HG03045 (cell line): Measurements from ENCODE around the gene AMER3.

ENCODE experiments used
- ATAC-seq: cut with Tn5 transposase; IDR thresholded peaks from one replicate; pipeline ENCODE4 v1.9.1; 2021; ENCODE audit warnings: mild to moderate bottlenecking, moderate library complexity; ENCODE audit not compliant: unreplicated experiment

AMER3 gene

GRCh38 chr2:130754811-130755210 is 529 bp upstream of the AMER3 start:
- ATAC-seq, result no peak

- ATAC-seq, result no peak
Observed at GRCh38 chr2:130756053-130756873, 923 bp downstream of the AMER3 start.

DNA sequence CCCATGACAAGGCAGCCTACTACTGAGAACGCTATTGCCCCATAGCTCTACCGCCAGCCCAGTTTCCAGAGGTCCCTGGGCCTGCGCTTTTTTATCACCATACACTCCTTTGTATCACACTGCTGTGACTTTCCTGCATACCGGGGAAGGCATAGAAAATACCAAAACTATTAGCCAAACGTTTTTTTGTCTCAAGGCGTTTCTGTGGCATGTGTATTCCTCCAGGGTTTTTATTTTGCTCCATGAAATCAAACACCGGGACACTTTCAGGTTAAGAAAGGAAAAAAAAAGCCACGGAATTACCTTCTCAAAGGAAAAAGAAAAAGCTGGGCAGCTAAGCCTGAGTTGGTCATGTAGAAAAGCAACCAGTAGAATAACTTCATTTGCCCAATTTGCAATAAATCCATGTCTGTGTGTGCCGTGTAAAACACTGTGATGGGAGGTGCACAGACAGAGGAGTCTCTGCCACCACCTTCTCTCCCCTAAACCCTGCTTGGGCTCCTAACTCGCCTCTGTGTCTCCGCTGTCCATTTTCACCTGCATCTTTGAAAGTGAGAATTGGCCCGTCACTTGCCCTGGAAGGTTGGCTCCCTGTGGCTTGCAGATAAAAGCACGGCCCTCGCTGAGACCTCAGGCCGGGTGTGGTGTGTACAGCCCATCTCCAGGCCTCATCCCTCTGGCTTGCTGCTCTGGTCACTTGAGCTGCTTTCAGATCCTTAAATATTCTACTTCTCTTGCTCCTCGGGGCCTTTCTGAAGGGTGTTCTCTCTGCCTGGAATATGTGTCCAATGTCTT is 1.7 kb downstream of the AMER3 start:
- ATAC-seq, result no peak

DNA sequence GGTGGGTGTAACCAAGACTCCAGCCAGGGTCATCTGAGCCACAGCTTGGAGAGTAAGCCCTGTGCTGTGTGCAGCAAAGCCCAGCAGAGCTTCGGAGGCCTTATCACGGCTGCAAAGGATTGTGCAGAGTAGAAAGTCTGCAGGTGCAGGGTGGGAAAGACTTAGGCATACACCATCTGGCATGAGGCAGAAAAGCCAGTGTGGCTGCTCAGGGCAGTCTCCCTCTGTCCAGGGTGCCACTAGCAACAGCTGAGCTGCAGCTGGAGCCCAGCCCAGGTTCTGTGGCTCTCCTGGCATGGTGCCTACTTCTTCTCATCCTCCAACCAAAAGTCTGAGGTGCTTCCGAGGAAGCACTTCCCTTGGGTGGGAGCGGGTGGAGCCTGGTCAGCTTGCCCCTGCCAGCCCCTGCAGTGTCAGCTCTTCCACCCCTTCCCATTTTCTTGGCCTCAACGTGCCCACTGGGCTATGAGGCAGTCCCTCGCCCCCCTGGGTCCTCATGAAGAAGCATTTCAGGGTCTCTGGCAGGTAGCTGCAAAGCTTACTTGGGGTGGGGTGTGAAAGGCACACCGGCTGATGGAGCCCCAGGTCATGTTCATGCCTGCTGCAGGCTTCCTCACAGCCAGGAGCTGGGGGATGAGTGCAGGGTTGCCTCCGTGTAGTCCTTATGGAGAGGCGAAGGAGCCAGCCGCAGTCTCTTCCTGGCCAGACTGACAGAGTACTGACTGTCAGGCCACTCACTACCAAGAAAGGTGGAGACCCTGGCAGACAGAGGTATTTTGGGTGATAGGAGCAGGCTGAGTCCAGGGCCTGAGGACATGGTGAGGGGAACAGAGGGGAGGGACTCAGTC is 4.8 kb downstream of the AMER3 start:
- no peak for ATAC-seq

- ATAC-seq, result no peak
Observed at GRCh38 chr2:130760754-130761751, 5.7 kb downstream of the AMER3 start.

DNA sequence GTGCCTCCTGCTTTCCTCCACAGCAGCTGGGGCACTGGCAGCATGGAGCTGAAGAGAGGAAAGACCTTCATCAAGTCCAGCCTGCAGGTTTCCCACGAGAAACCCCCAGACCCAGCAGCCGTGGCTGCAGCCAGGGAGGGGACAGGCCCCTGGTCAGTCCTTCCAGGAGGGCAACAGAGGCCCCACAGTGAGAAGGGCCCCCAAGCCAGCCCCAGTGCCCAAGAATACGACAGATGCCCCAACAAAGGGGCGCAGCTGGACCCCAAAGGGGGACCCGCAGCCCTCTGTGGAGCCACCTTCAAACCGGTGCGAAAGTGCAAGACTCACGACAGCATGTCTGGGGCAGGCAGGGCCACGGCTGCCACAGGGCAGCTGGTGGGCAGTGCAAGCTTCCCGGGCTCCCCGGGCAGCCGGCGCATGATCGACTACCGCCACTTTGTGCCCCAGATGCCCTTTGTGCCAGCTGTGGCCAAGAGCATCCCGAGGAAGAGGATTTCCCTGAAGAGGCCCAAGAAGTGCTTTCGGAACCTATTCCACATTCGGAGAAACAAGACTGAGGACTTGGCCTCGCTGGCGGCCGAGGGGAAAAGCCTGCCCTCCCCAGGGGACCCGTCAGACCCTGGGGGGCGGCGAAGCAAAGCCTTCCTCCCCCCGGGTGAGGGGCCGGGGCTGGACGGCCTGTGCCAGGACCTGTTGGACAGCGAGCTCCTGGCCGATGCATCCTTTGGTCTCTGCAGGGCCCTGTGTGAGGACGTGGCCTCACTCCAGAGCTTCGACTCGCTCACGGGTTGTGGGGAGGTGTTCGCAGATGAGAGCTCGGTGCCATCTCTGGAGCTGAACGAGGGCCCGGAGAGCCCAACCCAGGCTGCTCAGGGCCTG is 6.9 kb downstream of the AMER3 start:
- ATAC-seq, result no peak

GRCh38 chr2:130762910-130763385 is 7.6 kb downstream of the AMER3 start:
- no peak for ATAC-seq

- ATAC-seq, result no peak
Observed at GRCh38 chr2:130763405-130763804, 8.1 kb downstream of the AMER3 start.

DNA sequence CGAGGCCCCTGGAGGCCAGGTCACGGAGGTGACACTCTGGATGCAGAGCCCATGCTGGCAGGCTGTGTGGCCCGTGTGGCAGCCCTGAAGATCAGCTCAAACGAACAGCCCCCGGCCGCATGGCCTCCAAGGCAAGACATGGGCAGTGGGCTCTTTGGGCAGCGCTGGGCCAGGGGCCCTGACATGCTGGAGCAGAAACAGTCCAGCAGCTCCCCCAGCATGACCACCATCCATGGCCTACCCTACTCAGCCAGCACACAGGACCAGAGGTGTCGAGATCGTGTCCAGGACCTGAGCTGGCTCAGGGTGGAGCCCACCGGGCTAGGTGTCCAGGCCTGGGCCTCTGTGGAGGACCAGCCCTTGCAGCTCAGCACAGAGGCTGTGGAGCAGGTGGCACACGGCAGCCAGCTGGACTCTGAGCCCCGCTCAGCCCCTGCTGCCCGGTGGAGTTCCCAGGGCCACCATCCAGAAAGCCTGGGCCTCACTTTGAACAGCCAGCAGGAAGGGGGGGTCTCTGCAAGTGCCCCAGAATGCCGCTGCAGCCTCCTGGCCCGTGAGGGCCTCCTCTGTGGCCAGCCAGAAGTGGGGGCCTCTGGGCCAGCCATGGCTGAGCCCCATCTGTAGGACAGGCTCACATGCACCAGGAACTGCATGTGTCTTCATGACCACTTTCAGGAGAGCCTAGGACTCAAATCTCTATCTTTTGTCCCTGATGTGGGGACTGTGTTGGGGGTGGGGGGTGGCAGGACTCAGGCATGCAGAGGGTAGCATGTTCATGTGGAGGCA is 8.9 kb downstream of the AMER3 start:
- ATAC-seq, result no peak

DNA sequence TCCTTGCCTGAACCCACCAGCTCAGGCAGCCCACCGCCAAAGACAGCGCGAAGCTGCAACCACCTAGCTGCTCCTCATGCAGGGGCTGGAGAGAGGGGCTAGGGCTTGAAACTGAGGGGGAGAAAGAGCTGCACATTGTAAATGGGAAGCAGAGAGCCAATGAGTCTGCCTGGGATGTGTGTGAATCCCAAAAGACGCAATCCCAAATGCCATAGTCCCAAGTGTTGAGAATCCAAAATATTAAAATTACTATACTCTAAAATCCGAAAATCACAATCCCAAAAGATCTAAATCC is 9.4 kb downstream of the AMER3 start:
- ATAC-seq, result no peak

DNA sequence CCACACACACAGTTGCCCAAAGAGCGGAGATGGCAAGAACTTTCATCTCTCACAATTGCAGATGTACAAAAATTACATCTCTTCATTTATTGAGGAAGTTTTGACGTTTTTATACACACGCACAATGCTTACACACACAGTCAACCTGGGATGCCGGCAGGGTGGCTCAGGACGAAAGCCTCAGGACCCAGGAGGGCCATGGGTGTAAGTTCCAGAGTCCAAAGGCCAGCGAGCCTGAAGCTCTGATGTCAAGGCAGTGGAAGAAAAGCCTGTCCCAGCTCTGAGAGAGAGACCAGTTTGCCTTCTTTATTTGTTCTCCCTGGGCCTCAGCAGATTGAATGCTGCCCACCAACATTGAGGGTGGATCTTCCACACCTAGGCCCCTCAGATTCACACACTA is 10.1 kb downstream of the AMER3 start:
- no peak for ATAC-seq

DNA sequence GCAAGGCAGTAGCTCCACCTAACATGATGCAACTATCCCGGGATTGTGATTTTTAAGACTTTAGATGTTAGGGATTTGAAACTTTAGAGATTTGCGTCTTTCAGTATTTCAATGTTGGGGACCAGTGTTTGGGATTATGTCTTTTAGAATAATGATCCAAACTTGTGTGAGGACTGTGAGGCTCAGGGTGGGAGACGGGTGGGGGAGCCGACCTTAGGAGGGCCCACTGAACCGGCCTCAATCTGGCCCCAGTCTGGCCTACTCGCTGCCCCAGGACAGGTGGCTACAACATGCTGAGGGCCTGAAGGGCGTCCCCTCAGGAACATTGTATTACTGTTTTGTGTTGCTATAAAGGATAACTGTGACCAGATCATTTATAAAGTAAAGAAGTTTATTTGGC is 10.7 kb downstream of the AMER3 start:
- no peak for ATAC-seq

GRCh38 chr2:130766711-130767407 is 11.5 kb downstream of the AMER3 start:
- ATAC-seq, result no peak

GRCh38 chr2:130767408-130767775 is 12.1 kb downstream of the AMER3 start:
- ATAC-seq, result no peak

GRCh38 chr2:130768191-130768855 is 13.0 kb downstream of the AMER3 start:
- no peak for ATAC-seq

- ATAC-seq, result no peak
Observed at GRCh38 chr2:130769343-130769907, 14.1 kb downstream of the AMER3 start.

DNA sequence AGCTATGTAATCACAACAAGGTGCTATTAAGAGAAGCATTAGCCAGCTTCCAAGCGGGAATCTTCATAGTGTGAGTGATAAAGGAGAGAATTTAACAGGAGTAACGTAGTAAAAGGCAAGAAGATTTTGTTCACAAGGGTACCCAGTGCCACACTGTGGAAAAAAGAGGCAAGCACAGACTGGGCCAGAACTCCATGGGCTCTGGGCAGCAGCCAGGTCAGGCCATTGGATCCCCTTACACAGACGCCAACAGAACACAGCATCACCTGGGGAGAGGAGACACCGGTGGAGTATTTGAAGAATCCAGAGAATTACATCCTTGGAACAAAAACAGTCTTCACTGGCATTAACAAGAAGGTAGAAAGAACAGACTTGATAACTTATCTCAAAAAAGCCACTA is 21.2 kb downstream of the AMER3 start:
- ATAC-seq, result no peak
